CD14-positive monocyte (primary cell): ENCODE results near the gene ERCC5. TPM values are rescaled to one million over a fixed set of nuclear protein-coding genes. Genes with fewer than 3 reads are reported as not detected.

Experiments
- DNase-seq, 3 donors: peaks; one replicate each; pipeline ENCODE4 v3.0.0-alpha.2; 2011 to 2022
- H2AFZ ChIP-seq: 2 replicates; pipeline ENCODE4 v1.6.0; 2012; ENCODE audit warnings: mild to moderate bottlenecking, low read depth, low read length, inconsistent platforms; ENCODE audit not compliant: insufficient read depth, poor library complexity, severe bottlenecking
- H3K27ac ChIP-seq, 2 donors: 1 replicate in 1 of 2; 2 replicates in 1 of 2; pipeline ENCODE4 v1.5.1; 2012 to 2013; ENCODE audit warnings: low read length in 2 of 2, control low read depth in 1 of 2, inconsistent platforms in 1 of 2, low read depth in 1 of 2, mild to moderate bottlenecking in 1 of 2
- H3K27me3 ChIP-seq, 2 donors: one replicate each; pipeline versions ENCODE4 v1.6.0 to v1.6.1; 2011 to 2013; ENCODE audit warnings: low read length in 2 of 2; ENCODE audit not compliant: control insufficient read depth in 2 of 2, insufficient read depth in 2 of 2
- H3K36me3 ChIP-seq, 2 donors: replicated peaks in 1 of 2; 1 replicate in 1 of 2; 2 replicates in 1 of 2; pipeline versions ENCODE4 v1.5.1 to v1.6.1; 2012 to 2013; ENCODE audit warnings: low read length in 2 of 2, control low read depth in 1 of 2, inconsistent platforms in 1 of 2, mild to moderate bottlenecking in 1 of 2; ENCODE audit not compliant: insufficient read depth in 2 of 2, control insufficient read depth in 1 of 2
- H3K4me1 ChIP-seq, 2 donors: 1 replicate in 1 of 2; 2 replicates in 1 of 2; pipeline versions ENCODE4 v1.5.1 to v1.6.1; 2012 to 2013; ENCODE audit warnings: low read length in 2 of 2, control low read depth in 1 of 2, inconsistent platforms in 1 of 2, mild to moderate bottlenecking in 1 of 2, moderate library complexity in 1 of 2; ENCODE audit not compliant: insufficient read depth in 2 of 2, control insufficient read depth in 1 of 2
- H3K4me2 ChIP-seq: replicated peaks from 2 replicates; pipeline ENCODE3; 2012; ENCODE audit warnings: low read length, moderate library complexity, mild to moderate bottlenecking; ENCODE audit not compliant: poor library complexity, severe bottlenecking; ENCODE audit errors: extremely low read depth
- H3K4me3 ChIP-seq, 3 experiments: fragments of 200-600 bp in 1 of 3; sonication (generic) in 1 of 3; replicated peaks in 1 of 3; 1 replicate in 2 of 3; 2 replicates in 1 of 3; pipeline ENCODE4 v1.5.1; 2011 to 2013; ENCODE audit warnings: low read length in 3 of 3, mild to moderate bottlenecking in 3 of 3, control low read depth in 2 of 3, low read depth in 2 of 3, inconsistent platforms in 1 of 3, moderate library complexity in 1 of 3
- H3K79me2 ChIP-seq: 2 replicates; pipeline ENCODE4 v1.6.0; 2012; ENCODE audit warnings: mild to moderate bottlenecking, control low read depth, inconsistent platforms, low read length, moderate library complexity; ENCODE audit not compliant: insufficient read depth
- H3K9ac ChIP-seq: 2 replicates; pipeline ENCODE4 v1.6.0; 2017; ENCODE audit warnings: low read length, mild to moderate bottlenecking; ENCODE audit not compliant: insufficient read depth, poor library complexity, severe bottlenecking
- H3K9me3 ChIP-seq, 2 donors: replicated peaks in 1 of 2; 1 replicate in 1 of 2; 2 replicates in 1 of 2; pipeline versions ENCODE4 v1.5.1 to v1.6.1; 2012 to 2013; ENCODE audit warnings: low read length in 2 of 2, control low read depth in 1 of 2; ENCODE audit not compliant: control insufficient read depth in 1 of 2, insufficient read depth in 1 of 2
- H4K20me1 ChIP-seq: 2 replicates; pipeline ENCODE4 v1.6.0; 2012; ENCODE audit warnings: mild to moderate bottlenecking, low read length, control low read depth, moderate library complexity; ENCODE audit not compliant: insufficient read depth
- H3K27ac Mint-ChIP-seq, 7 donors: one replicate each; pipeline ENCODE4 v1.8.0; 2020; ENCODE audit warnings: mild to moderate bottlenecking in 7 of 7, mixed read lengths in 7 of 7, moderate library complexity in 6 of 7, inconsistent platforms in 2 of 7
- H3K27me3 Mint-ChIP-seq, 3 donors: one replicate each; pipeline ENCODE4 v1.8.0; 2021 to 2022; ENCODE audit warnings: low read depth in 3 of 3, mild to moderate bottlenecking in 3 of 3, mixed read lengths in 3 of 3, moderate library complexity in 3 of 3, inconsistent platforms in 1 of 3
- H3K36me3 Mint-ChIP-seq, 2 donors: one replicate each; pipeline ENCODE4 v1.8.0; 2020; ENCODE audit warnings: mixed read lengths in 2 of 2, inconsistent platforms in 1 of 2, mild to moderate bottlenecking in 1 of 2
- H3K4me1 Mint-ChIP-seq: one replicate; pipeline ENCODE4 v1.8.0; 2020; ENCODE audit warnings: mild to moderate bottlenecking, mixed read lengths
- H3K4me3 Mint-ChIP-seq, 2 donors: one replicate each; pipeline ENCODE4 v1.8.0; 2020; ENCODE audit warnings: mild to moderate bottlenecking in 2 of 2, mixed read lengths in 2 of 2, moderate library complexity in 1 of 2
- H3K9me3 Mint-ChIP-seq, 7 donors: one replicate each; pipeline ENCODE4 v1.8.0; 2020 to 2022; ENCODE audit warnings: mixed read lengths in 7 of 7, mild to moderate bottlenecking in 6 of 7, moderate library complexity in 6 of 7, inconsistent platforms in 2 of 7
- WGBS: methylation state at CpG from one replicate; pipeline ENCODE4 v1.1.5; 2013; ENCODE audit warnings: missing lambda C conversion rate; ENCODE audit not compliant: insufficient coverage; 5-methylcytosine and 5-hydroxymethylcytosine counted together
- intact Hi-C, 2 donors: fragments of 100-400 bp; cut with micrococcal nuclease; formaldehyde crosslinking; loops; one replicate each; pipeline versions ENCODE4 v1.15.0 to v1.15.1; 2023
- polyA plus RNA-seq, 3 donors: library from polyadenylated mRNA; depleted of rRNA in 1 of 3; unstranded in 2 of 3; stranded (reverse) in 1 of 3; fragments of 300-500 nt in 2 of 3; fragments of >200 nt in 1 of 3; fragmentation: Illumina TruSeq in 2 of 3; gene quantifications; 1 replicate in 2 of 3; 2 replicates in 1 of 3; pipeline ENCODE4 v1.2.3, GENCODE V29; 2012 to 2021
- TF ChIP-seq, protein P1 (sequence below): fragments of 200-600 bp; IDR thresholded peaks from one replicate; pipeline ENCODE4 v1.8.0; 2022; ENCODE audit warnings: antibody characterized with exemption, mild to moderate bottlenecking

Gene ERCC5
- polyA plus RNA-seq, 3 donors: 15.2 to 34.2 (median 22.1) TPM

DNA sequence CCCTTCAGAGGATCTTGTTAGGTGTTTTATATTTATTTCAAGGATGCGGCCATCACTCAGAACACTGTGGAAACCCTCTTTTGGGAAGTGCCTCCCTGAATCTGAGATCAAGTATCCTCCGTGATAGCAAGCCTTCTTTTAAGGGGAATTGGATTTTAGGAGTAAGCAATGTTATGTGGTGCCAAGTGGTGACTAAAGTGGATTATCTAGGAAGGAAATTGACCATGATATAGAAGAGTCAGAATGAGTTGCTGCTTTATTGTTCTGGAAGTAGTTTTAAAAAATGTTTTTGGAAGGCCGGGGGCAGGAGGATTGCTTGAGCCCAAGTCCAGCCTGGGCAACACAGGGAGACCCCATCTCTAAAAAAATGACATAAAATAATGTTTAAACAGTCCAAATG, 6.7 kb downstream of the ERCC5 start:
- WGBS: 100% methylated on average over 1 of the region's 3 CpGs
- no peak overlapping the region for H3K27ac ChIP-seq
- peak overlapping the region in 1 of 7 donors; percentile 33 for H3K27ac Mint-ChIP-seq
- no peak overlapping the region for H3K9ac ChIP-seq
- no peaks in the 10 kb centered on the region for H3K27me3 ChIP-seq
- TF ChIP-seq, protein P1, sequence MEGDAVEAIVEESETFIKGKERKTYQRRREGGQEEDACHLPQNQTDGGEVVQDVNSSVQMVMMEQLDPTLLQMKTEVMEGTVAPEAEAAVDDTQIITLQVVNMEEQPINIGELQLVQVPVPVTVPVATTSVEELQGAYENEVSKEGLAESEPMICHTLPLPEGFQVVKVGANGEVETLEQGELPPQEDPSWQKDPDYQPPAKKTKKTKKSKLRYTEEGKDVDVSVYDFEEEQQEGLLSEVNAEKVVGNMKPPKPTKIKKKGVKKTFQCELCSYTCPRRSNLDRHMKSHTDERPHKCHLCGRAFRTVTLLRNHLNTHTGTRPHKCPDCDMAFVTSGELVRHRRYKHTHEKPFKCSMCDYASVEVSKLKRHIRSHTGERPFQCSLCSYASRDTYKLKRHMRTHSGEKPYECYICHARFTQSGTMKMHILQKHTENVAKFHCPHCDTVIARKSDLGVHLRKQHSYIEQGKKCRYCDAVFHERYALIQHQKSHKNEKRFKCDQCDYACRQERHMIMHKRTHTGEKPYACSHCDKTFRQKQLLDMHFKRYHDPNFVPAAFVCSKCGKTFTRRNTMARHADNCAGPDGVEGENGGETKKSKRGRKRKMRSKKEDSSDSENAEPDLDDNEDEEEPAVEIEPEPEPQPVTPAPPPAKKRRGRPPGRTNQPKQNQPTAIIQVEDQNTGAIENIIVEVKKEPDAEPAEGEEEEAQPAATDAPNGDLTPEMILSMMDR: no peak
- no peaks in the 10 kb centered on the region for H3K9me3 ChIP-seq
- H3K79me2 ChIP-seq: peaks cover 67% of the 10 kb centered on the region
- H2AFZ ChIP-seq: no peak overlapping the region
- peaks cover 4 to 5% of the 10 kb centered on the region in 2 donors for H3K4me1 ChIP-seq
- H3K36me3 ChIP-seq: peaks cover 54 to 81% of the 10 kb centered on the region in 2 donors
- peaks cover 8% of the 10 kb centered on the region for H3K4me1 Mint-ChIP-seq
- no peaks in the 10 kb centered on the region for H3K9me3 Mint-ChIP-seq
- H3K27me3 Mint-ChIP-seq: no peaks in the 10 kb centered on the region
- H3K4me3 Mint-ChIP-seq: no peak overlapping the region
- H3K36me3 Mint-ChIP-seq: peaks cover 55 to 76% of the 10 kb centered on the region in 2 donors
- no peak overlapping the region for H3K4me2 ChIP-seq
- H4K20me1 ChIP-seq: peaks cover 81% of the 10 kb centered on the region
- no peak overlapping the region for H3K4me3 ChIP-seq
- no peak for DNase-seq
- intact Hi-C loops: no loop called here

DNA sequence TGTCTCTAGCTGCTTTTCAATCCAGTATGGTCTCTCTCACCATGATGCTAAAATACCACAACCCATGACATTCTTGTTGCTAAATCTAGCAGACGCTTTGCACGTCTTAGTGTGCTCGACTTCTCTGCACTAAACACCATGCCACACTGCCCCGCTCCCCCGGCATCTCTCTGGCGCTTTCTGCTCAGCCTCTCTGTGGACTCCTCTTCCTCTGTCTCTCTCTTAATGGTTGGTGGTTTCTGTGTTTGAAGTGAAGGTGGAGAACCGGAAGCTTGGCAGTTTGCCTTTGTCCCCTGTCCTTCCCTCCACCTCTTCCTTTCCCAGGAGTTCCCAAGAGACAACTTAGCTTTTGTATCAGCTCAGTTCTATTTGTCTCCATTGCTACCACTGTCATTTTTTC, 8.8 kb downstream of the ERCC5 start:
- Histone ChIP-seq H3K36me3 (peaks cover 75 to 93% of the 10 kb centered on the region in 2 donors), H3K79me2 (peaks cover 53% of the 10 kb centered on the region), H4K20me1 (peaks cover 71% of the 10 kb centered on the region), H2AFZ (no peak overlapping the region), H3K4me1 (no peaks in the 10 kb centered on the region), H3K27ac (no peak overlapping the region), H3K4me2 (no peak overlapping the region), H3K4me3 (no peak overlapping the region), H3K9me3 (no peaks in the 10 kb centered on the region), H3K9ac (no peak overlapping the region), H3K27me3 (no peaks in the 10 kb centered on the region)
- intact Hi-C loops: no loop called here
- WGBS: no CpG with 5 or more reads among the region's 7 CpGs
- Mint-ChIP-seq H3K4me1 (peaks cover 4% of the 10 kb centered on the region), H3K27ac (peak overlapping the region in 5 of 7 donors; percentile 43 to 73 (median 49)), H3K4me3 (no peak overlapping the region), H3K9me3 (no peaks in the 10 kb centered on the region), H3K36me3 (peaks cover 72 to 88% of the 10 kb centered on the region in 2 donors), H3K27me3 (no peaks in the 10 kb centered on the region)
- no peak for DNase-seq
- TF ChIP-seq, protein P1: no peak
